ENCODE results near the gene ERMARD.
"Not testable (repeated sequence)": the region's sequence is repeated elsewhere in the genome, so short reads cannot be mapped to it uniquely, and the experiment has no call there.

Gene ERMARD

DNA sequence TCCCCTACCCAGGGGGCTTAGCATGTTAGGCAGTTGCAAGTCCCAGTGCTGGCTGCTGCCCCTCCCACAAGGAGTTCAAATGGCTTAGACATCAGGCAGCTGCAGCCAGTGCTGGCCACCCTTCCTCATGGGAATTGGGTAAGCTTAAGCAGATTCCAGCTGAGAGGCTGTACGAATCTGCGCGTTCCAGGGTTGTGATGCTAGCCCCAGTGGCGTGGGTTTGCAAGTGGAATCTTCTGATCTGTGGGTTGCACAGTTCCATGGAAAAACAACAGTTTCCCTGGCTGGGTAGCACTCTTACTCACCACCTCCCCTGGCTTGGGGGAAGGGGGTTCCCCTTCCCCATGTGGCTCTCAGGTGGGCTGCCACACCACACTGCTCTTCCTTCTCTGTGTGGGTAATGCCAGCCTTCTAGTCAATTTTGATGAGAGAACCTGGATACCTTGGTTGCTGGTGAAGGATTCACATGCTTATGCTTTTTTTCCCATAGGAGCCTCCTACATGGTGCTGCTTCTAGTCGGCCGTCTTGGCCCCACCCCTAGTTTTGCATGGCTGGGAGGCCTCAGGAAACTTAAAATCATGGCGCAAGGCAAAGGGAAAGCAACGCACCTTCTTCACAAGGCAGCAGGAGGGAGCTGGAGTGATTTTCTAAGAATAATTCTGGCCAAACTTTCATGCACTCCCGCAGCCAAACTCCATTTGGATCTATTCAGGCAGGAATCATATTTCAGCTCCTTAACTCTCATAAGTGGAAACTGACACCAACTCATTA is 13.0 kb upstream of the ERMARD start:
- DNase-seq, result no peak

DNA sequence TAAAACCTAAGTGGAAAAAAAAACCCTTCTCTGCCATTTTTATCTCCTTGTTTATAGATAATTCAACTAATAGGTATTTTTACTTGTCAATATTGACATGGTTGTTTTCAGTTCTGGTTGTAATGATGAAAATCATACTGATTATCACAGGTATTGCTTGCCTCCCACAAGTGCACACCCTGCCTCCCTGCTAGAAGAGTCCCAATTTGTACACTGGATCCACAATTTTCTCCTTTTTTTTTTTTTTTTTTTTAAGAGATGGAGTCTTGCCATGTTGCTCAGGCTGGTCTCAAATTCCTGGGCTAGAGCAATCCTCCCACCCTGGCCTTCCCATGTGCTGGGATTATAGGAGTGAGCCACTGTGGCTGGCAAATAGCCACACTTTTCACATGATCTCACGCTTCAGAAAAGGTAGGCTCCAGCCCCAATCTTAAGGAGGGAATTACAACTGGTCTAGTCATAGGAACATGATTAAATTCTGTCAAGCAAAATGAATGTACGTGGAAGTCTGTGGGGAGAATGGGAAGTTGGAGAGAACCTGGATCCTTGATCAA is 12.4 kb upstream of the ERMARD start:
- DNase-seq, result no peak

DNA sequence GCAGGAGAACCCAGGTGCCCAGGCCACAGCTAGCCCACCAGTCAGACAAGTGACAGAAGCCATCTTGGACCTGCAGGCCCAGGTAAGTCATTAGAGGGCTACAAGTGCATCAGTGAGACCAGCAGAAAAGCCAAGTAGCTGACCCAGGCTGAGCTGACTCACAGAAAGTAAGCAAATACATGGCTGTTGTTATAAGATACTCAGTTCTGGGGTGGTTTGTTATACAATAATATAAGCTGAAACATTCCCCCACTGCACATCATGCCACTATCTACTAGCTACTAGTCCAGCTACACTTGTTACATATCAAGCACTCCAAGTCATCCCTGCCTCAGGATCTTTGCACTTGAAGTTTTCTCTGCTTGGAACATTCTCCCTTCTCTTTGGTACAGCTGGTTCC is 10.1 kb upstream of the ERMARD start:
- no peak for DNase-seq

DNA sequence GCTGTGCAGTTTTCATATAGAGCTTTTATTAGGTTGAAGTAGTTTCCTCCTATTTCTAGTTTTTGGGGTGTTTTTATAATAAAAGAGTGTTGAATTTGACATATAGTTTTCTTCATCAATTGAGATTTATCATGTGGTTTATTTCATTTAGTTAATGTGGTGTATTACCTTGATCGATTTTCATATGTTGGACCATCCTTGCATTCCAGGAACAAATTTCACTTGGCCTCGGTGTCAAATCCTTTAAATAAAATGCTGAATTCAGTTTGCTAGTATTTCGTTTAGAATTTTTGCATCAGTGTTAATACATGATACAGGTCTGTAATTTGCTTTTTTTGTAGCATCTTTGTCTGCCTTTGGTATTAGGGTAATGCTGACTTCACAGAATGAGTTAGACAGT is 6.0 kb upstream of the ERMARD start:
- DNase-seq, result no peak

DNA sequence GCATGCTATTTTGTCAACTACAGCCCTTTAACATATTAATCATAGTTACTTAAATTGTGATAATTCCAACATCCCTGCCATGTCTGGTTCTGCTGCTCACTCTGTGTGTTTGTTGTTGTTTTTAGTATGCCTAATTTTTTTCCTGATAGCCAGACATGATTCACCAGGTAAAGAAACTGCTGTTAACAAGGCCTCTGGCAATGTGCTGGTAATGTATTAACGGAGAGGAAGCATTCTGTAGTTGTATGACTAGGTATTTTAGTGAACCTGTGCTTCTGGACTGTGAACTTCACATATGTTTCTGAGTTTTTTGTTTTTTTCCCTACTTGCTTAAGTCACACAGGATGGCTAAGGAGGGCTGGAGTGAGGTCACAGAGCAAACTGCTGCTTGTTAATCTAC is 4.9 kb upstream of the ERMARD start:
- DNase-seq, result no peak

DNA sequence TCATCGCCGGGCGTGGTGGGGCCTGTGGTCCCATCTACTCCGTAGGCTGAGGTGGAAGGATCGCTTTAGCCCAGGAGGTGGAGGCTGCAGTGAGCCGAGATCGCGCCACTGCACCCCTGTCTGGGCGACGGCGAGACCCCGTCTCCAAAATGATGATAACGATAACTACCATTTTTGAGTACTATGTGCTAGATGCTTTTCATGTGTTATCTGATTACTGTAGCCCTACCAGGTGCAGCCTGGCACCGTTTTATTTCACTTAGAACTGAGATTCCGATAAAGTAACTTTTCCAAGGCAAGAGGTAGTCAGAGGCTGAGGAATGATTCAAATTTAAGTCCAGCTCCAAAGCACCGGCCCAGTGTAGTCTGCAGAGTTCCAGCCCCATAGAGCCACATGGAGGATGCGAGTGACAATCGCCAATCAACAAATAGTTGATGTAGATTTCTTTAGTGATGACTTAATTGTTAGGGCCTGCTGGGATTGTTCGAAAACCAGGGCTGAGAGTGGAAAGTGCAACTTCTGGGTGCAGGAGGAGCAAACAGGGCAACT is 727 bp downstream of the ERMARD start:
- peak in 1 of 56 donors; percentile 66 for DNase-seq

DNA sequence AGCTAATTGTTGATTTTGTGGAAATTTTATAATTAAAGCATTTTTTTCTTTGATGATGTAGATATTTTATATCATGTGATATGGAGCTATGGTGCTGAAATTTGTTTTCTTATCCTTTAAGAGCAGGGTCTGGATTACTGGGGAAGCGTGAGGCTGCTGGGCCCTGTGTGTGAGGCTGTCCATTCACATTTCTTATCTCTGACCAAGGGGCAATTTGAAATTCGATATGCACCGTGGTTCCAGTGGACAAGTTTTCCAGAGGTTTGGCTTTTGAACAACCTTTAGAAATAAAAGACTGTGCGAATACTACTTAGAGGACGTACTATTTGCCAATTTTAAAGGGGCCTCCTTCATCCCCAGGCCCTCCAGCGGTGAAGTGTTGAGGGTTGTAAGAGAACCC is 3.7 kb downstream of the ERMARD start:
- DNase-seq, result no peak

DNA sequence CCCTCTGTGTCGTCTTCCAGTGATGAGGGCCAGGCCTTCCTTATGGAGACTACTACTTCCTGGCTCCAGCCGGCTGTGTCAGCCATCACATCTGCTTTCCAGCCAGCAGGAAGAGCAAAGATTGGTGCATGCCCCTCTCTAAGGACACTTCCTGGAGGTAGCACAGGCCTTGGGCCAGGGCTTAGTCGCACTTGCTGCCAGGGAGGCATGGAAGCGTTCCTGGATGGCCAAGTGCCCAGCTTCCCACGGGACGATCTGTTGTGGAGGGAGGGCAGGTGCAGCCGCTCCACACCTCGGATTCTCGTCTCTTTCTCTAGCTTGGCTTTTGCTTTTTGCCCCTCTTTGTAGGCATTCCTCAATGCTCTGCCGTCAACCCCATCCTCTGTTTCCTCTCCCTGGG is 11.9 kb downstream of the ERMARD start:
- no peak for DNase-seq

DNA sequence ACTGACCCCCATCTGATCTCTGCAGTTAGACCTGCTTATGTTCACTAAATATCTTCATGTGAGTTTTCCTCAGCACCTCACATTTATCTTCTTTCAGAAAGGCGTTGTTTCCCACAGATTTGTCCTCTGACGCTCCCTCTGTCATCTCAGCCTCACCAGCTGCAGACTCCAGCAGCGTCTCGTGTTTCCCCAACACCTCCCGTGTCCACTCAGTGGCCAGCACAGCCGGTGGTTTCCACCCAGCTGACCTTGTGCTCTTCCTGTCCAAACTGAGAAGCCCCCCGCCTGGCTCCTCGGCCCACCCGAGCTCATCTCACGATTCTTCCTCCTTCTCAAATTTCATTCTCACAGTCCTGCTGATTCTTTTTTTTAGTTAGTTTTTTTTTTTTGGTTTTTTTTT is 12.5 kb downstream of the ERMARD start:
- no peak for DNase-seq

DNA sequence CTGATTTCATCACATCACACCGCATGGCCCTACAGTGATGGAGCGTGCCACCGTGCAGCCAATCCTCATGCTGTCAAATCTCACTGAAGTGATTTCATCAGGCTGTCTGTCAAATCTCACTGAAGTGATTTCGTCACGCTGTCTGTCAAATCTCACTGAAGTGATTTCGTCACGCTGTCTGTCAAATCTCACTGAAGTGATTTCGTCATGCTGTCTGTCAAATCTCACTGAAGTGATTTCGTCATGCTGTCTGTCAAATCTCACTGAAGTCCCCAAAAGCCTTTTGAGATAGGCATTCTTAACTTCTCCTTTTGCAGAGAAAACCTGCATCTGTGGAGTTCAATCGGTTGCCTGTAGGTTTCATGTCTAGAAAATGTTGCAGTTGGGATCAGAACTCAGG is 14.4 kb downstream of the ERMARD start:
- DNase-seq, result not testable (repeated sequence)

DNA sequence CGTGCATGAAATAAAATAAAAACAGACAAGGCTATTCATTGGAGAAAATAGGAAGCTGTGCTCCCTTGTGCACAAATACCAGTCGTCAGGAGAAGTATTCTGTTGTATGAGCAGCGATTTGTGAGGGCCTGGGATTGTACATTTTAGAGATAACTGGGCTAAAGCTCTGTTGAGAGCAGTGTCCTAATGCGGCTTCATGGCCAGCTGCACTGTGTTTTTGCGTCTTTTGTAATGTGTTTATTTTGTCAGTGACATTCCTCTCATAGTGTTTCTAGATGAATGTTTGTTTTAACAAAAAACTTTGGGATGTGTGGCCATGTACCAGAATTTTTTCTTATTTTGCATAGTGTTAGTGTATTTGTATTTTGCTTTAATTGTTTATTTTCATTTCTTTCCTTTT is 14.8 kb downstream of the ERMARD start:
- no peak for DNase-seq

DNA sequence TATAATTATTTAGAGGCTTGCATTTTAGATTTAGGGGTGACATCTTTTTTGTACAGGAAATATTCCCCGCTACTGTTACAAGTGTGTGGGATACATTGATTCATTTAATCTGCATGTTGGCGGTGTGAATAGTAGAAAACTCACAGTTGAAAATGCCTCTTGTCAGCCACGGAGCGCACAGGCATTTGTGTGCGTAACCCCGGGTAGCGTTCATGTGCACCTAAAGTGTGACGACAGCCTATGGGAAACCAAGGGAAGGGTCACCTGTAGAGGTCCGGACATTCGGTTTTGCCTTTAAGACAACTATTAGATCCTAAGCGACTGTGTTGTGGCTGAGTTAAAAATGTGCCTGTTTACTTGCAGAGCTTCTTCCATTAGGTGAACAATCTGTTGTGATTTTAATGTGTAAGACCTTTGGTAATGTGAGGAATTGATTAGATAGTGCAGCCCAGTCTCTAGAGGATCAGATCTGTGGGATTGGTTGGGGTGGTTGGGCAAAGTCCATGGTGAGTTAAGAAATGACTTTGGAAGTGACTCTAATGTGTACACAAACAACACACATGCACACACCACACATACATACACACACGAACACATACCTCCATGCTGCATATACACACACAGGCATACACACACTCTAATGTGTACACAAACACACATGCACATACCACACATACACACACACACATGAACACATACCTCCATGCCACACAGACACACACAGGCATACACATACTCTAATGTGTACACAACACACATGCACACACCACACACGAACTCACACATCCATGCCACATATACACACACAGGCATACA is 15.7 kb downstream of the ERMARD start:
- DNase-seq, result no peak

DNA sequence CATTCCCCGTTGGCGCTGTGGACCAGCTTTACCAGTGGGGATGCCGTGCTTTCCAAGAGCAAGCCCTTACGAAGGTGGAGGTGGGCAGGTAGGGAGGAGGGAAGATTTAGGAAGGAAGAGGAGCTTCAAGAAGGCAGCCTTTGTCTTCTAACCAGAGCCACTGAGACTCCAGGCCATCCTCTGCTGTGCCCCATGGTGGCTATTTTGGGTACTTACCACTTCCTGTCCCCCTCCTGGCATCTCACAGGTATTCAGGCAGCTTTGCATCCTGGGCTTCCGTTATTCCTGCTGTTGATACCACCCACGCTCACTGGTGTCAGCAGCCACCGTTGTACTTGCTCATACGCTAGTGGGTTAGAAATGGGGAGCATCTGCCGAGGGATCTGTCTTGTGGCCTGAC is 22.9 kb downstream of the ERMARD start:
- no peak for DNase-seq

DNA sequence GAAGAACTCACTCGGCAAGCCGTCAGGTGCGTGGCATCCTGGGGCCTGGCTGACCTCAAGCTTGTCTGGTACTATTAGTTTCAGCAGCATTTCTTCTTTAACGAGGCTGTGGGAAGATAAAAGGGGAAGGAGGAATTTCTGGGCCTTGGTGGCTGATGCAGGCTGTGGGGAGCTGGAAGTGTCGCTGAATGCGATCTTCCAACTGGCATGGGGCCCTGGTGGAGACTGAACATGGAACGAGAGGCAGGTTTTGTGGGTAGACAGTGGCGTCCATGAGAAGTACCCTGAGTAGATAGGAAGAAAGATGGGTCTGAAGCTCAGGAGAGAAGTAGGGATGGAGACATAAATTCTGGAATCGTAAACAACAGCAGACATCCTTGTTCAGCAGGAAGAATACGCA is 23.9 kb downstream of the ERMARD start:
- no peak for DNase-seq

DNA sequence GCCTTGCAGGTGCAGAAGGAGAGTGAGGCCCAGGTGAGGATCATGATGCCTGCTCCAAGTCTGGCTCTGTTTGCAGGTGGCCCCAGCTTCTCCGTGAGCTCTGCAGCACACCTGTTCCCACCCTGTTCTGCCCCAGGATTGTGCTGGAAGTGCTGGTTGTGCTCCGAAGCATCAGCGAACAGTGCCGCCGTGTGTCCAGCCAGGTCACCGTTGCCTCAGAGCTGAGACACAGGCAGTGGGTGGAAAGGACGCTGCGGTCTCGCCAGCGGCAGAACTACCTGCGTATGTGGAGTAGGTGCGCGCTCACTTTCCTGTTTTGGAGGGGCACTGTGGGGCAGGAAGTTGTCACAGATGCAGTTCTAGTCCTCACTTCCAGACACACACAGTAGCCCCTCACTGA is 25.0 kb downstream of the ERMARD start:
- no peak for DNase-seq

DNA sequence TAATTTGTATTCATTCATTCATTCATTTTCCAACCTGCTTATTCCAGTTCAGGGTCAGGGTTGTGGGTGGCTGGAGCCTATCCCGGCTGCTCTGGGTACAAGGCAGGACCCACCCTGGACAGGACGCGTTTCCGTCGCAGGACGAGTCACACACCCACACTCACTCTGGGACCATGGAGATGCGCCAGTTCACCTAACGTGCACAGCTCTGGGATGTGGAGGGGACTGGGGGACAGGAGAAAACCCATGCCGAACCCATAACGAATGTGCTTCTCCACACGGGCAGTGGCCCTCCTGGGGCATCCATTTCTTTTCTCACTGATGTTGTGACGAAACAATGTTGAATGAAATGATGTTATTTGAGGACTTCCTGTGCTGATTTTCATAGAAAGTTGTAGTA is 26.5 kb downstream of the ERMARD start:
- no peak for DNase-seq

DNA sequence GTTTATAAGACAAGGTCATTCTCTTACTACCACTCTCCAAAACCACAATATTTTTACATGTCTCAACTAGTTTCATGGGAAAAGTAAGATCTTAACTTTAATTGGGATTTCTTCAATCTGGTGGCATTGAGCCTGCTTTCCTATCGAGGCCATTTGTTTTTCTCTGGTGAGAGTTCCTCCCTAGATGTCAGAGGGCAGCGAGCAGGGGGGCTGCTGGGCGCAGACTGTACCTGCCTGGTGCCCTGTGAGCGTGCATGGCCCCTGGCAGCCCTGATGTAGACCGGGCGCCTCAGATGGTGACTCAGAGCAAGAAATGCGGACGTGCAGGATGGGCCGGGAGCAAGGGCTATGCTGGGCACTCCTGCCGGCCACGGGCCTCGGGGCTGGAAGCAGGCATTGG is 27.2 kb downstream of the ERMARD start:
- DNase-seq, result no peak

DNA sequence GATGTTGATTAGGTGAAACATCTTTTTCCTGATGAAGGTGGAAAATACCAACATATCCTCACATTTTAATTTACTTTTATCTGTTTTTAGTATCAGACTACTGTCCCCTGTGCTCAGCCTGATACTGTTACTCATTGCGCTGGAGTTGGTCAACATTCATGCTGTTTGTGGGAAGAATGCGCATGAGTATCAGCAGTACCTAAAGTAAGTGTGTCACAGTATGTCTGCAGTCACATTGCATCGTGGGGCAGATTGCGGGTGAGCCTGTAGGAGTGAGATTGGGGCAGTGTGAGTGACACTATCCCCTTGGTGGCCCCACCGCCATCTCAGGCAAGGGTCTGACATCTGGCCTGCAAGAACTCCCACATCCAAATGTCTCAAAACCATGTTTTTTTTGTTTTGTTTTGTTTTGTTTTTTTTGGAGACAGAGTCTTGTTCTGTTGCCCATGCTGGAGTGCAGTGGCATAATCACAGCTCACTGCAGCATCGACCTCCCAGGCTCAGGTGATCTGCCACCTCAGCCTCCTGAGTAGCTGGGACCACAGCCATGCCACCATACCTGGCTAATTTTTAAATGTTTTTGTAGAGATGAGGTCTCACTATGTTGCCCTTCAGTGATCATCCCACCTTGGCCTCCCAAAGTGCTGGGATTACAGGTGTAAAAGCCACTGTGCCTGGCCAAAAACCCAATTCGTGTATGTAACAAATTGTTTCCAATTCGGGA is 27.8 kb downstream of the ERMARD start:
- no peak for DNase-seq

DNA sequence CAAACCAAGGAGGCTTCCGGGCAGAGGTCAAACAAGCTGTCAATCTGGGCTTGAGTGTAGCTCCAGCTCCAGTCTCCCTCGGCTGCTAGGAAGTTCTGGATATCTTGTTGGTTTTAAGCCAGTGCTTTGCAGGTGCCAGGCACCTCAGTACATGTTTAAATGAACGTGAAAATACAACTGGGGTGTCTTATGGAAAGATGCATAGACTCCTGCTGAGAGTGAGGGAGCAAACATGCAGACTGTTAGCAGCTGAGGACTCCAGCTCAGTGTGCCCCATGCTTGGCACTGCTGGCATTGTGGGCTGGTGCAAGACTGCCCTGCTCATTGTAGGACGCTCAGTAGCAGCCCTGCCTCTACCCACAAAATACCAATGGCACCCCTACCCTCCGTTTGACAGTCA is 28.5 kb downstream of the ERMARD start:
- DNase-seq, result no peak

DNA sequence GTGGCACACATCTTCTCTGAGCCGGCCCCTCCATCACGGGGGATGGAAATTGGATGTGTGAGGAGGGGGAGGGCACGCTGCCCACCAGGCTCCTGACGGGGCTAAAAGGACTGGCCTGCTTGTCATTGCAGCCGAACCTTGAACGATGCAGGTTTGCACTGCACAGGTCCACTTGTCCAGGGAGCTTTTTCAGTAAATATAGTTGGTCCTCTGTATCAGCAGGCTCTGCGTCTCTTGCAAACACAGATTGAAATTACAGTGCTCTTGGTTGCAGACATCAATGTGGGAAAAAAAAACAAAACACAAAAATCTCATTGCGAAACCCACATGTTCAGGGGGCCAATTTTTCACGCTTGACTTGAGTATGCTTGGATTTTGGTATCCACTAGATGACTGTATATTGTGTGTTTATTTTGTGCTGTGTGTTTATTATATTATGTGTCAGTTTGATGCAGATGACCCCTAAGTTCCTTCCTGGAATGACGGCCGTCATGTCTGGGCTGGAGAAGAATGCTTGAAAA is 29.2 kb downstream of the ERMARD start:
- no peak for DNase-seq

DNA sequence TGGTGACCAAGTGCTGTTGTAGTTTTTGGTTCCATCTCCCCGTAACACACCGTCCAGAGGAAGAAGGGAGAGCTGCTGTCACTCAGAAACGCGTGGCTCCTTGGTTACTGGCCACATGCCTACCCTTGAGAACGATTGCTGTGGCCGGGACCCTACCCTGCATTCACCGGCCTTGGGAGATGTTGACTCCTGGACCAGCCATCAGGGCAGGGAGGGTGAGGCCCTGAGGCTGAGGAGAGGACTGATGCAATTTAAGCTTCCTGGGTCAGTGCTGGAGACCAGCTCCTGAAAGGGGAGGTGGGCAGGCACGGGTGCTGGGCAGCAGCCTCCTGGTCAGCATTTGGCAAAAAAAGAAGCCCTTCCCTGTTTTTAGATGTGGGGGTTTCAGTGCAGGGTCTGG is 31.5 kb downstream of the ERMARD start:
- no peak for DNase-seq

DNA sequence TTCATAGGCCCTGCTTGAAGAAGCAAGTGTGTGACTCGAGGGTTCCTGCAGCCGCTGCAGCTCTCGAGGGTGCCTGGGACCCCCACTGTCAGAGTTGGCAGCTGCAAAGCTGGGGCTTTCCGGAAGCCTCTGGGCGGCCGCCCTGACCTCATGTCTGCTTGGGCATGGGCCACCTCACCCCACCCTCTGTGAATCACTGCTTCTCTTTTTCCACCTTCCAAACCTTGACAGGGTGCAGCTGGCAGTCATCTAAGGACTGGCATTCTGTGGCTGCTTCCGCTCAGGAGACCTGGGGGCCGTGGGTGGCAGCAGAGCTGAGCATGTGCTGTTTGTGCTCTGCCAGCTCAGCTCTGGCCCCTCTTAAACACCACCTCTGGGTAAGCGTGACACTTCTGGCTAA is 32.0 kb downstream of the ERMARD start:
- no peak for DNase-seq

All from nucleus accumbens (tissue), 56 donors.